HG03097 (cell line): ENCODE data around the gene CCDC144A.
"Not testable (repeated sequence)": the region's sequence is repeated elsewhere in the genome, so short reads cannot be mapped to it uniquely, and the experiment has no call there.

ENCODE experiments used
- ATAC-seq: cut with Tn5 transposase; IDR thresholded peaks from one replicate; pipeline ENCODE4 v1.9.1; 2021; ENCODE audit not compliant: unreplicated experiment, low FRiP score

CCDC144A gene, protein sequence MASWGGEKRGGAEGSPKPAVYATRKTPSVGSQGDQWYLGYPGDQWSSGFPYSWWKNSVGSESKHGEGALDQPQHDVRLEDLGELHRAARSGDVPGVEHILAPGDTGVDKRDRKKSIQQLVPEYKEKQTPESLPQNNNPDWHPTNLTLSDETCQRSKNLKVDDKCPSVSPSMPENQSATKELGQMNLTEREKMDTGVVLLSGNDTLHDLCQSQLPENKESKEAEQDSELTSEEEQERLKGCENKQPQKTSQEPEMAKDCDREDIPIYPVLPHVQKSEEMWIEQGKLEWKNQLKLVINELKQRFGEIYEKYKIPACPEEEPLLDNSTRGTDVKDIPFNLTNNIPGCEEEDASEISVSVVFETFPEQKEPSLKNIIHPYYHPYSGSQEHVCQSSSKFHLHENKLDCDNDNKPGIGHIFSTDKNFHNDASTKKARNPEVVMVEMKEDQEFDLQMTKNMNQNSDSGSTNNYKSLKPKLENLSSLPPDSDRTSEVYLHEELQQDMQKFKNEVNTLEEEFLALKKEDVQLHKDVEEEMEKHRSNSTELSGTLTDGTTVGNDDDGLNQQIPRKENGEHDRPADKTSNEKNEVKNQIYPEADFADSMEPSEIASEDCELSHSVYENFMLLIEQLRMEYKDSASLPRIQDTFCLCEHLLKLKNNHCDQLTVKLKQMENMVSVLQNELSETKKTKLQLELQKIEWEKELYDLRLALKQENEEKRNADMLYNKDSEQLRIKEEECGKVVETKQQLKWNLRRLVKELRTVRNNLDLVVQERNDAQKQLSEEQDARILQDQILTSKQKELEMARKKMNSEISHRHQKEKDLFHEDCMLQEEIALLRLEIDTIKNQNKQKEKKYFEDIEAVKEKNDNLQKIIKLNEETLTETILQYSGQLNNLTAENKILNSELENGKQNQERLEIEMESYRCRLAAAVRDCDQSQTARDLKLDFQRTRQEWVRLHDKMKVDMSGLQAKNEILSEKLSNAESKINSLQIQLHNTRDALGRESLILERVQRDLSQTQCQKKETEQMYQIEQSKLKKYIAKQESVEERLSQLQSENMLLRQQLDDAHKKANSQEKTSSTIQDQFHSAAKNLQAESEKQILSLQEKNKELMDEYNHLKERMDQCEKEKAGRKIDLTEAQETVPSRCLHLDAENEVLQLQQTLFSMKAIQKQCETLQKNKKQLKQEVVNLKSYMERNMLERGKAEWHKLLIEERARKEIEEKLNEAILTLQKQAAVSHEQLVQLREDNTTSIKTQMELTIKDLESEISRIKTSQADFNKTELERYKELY (N-terminal part only)

DNA sequence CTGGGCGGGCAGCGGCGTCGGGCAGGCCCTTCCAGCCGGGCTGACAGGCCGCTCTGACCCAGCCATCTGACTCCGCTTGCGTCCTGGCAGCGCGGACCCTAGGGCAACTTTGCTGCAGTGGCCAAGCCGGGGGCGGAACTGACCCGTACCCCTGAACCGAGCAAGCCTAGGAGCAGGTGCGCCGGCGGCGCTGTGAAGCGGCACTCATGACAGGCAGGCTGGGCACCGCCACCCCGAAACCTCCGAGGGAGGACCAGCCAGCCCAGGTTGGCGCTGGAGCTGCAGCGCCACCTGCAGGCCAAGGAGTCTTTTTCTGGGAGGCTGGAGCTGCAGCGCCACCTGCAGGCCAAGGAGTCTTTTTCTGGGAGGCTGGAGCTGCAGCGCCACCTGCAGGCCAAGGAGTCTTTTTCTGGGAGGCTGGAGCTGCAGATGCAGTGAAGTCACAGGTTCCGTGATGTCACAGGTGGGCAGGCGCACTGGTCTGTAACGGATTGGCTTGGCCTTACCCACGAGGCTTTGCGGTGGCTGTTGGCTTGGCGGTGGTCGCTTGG is at the start of gene CCDC144A:
Gene CCDC144A, plus strand, starts transcription at position 511 of the 551 bp plus-strand sequence. CDS start 160 bp downstream, outside the sequence.
- not testable (repeated sequence) for ATAC-seq

DNA sequence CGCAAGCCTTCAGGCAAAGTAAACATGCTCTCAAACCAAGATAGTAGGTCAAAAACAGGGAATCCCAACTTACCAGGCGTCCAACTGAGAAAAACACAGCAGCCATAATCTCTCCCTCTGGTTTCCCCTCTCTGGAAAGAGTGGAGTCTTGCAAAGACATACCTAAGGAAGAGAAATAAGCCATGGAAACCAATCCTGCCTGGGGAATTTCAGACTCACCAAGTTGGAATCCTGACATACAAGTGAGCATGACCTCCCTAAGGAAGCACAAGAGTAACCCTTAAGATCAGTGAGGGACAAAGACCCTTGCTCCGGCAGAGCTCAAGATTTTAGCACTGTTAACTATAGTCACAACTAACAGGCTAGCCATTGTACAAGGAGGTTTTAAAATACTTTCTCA is 40.5 kb upstream of the CCDC144A start:
- ATAC-seq, result no peak

DNA sequence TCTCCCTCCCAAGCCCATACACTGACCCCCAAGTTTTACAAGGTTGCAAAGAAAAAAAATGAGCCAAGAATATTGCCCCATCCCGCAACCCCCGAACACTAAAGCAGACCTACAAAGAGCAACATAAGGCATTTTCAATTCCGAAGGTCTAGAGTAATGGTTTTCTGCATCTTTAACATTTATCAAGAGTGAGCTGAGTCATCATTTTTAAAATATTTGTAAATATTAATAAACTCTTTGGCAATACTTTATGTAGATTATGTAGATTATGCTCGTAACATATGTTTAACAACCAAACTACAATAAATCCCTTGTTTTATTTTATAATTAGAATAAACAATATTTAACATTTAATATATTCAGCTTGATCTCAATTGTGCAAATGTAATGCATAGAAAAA is 37.8 kb upstream of the CCDC144A start:
- no peak for ATAC-seq

DNA sequence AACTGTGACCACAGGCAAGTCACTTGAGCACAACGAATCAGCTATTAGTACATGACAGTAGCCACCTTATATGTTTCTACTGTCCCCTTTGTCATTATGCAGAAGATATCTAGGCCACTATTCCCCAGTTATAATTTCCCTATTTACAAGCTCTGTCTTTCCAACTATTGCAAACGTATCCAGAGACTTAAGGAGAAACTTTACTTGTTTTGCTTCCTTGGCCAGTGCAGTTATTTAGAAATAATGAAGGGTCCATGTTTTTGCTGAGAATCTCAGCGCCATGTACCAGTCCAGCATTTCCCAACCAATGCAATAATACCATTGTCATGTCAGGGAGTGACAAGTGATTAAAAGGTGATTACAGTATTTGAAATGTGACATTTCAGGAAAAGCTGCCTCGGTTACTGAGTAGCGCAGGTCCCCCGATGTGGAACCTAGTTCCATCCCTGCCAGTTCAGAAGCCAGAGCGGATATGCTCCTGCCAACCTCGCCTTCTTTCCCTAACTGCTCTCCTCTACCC is 37.1 kb upstream of the CCDC144A start:
- peak; percentile 29 for ATAC-seq

DNA sequence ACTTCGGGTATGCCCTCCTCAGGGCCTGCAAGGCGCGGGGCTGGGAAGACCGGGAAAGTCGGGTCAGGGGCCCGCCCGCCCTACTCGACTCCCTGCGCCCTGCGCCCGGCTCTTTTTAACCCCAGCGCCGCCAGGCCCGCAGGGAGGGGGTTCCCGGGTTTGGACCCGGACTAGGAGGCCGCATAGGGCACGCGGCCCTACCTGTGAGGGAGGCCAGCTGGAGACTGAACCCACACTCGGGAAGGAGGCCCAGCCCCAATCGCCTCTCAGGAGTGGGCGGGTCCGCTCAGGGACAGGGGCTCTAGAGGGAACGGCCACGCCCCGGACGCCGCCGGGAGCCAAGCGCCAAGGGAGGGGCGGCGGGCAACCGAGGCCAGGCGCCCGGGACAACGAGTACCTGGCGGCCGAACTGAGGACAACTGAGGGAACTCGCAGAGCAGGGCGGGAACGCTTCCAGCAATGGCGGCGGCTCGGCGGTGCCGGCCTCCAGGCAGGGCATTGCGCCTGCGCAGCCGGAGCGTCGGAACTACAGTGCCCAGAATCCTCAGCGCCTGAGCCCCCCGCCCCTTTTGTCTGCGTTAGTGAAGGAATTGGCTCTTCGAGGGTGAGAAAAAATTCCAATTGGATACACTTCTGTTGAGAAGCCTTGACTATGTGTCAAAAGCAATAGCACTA is 36.5 kb upstream of the CCDC144A start, which contains the start of gene ZNF624:
Gene ZNF624, minus strand, starts transcription at position 484 of the 675 bp plus-strand sequence.
- peak; percentile 93 for ATAC-seq

DNA sequence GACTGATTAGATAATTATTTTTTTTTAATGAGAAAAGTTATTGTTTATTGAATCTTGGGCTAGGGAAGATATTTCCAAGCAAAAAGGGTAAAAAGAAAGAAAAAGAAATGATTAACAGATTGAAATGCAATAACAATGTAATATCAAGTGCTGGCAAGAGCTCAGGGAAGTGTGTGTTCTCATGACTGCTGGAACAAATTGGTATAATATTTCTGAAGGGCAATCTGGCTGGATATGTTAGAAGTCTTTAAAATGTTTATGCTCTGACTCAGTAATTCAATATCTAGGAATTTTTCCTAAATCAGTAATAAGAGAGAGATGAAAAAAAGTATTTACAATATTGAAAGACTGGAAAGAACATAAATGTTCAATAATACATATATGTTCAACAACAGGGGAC is 28.8 kb upstream of the CCDC144A start:
- ATAC-seq, result no peak

DNA sequence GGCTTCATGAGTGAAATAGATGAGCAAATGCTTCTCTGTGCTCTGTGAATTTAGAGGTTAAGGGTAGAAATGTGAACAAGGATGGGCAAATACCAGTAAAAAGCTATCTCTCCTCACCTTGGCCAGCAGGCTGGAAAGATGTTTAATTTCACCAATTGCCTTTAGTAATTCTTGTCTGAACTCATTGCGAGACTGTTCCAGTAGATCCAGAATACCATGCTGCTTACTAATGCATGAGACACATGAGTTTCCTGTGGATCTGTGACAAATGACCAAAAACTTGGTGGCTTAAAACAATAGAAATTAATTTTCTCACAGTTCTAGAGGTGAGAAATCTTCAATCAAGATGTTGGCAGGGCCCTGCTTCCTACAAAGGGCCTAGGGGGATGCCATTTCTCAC is 27.1 kb upstream of the CCDC144A start:
- no peak for ATAC-seq

DNA sequence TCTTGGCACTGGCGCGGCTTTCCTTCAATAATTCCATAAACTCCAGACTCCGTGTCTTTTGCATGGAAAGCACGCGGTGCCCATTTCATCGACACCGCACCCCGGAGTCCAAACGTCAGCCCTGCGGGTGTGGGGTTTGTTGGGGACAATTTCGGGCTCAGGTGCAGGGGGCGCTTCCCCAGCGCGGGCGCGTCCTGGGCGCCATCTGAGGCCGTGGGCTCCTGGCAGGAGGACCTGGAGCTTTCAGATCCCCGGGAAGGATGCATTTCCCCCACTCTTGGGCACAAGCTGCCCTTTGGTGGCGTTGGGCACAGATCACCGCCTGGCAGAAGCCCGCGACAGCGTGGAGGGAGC is 23.5 kb upstream of the CCDC144A start:
- not testable (repeated sequence) for ATAC-seq

DNA sequence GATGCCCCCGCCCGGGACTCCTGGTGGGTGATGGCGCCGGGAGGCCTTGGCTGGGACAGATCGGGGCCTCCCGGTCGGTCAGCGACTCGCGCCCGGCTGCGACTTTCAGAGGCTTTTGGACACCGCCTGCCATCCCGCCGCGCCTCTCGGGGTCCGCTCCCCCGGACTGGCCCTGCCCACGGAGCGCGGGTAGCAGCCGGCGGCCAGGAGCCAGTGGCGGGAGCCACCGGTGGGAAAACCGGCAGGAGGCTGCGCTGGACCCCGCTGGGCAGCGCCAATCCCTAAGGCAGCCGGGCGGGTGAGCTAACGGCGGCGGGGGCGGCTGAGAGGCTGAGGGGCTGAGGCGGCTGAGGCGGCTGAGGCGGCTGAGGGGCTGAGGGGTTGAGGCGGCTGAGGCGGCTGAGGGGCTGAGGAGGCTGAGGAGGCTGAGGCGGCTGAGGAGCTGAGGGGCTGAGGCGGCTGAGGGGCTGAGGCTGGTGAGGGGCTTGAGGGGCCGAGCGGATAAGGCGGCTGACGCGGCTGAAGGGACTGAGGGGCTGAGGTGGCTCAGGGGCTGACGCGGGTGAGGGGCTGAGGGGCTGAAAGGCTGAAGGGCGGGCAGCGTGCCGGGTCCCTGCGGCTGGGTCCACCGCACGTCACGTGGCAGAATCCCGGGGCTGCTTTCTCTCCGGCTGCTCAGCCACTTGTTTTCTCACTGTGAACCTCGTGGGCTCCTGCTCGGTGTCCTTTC is 23.0 kb upstream of the CCDC144A start:
- not testable (repeated sequence) for ATAC-seq

DNA sequence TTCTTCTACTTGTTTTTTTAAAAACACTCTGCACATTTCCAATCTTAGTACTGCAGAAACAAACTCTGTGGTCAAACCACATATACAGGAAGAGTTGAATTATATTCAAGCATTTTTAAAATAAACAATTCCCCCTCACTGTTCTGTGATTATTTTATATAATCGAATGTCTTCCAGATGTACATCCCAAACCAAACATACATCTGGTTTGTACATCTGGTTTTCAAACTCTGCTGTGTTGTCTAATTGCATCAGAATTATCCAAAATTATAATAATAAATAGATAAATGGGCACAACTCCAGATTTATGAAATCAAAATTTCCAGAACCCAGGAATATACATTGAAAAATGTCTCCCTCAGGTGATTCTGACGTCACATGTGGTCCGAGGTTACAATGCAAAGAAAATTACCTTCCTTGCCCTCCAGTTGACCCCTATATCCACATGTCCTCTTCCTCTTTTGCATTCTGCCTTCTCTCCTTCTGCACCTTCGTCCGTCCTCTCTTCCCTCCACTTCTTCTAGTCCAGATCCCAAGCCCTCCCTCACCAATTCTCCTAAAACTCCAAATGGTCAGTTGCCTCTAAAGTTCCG is 13.3 kb upstream of the CCDC144A start:
- no peak for ATAC-seq

DNA sequence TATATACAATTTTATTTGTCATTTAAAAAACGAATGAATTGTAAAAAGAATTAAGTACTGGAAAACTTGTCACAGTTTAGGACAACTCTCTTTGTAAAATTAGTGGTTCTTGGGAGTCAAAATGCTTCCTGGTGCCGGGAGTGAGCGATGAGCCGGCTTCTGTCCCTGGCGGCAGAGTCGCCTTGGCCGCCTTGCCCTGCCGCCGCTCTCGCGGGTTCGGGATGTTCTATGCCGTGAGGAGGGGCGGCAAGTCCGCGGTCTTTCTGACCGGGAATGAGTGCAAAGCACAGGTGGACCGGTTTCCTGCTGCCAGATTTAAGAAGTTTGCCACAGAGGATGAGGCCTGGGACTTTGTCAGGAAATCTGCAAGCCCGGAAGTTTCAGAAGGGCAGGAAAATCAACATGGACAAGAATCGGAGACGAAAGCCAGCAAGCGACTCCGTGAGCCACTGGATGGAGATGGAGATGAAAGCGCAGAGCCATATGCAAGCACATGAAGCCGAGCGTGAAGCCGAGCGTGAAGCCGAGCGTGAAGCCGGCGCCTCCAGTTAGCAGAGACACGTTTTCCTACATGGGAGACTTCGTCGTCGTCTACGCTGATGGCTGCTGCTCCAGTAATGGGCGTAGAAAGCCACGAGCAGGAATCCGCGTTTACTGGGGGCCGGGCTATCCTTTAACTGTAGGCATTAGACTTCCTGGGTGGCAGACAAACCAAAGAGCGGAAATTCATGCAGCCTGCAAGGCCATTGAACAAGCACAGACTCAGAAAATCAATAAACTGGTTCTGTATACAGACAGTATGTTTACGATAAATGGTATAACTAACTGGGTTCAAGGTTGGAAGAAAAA is 6.5 kb upstream of the CCDC144A start:
- not testable (repeated sequence) for ATAC-seq

DNA sequence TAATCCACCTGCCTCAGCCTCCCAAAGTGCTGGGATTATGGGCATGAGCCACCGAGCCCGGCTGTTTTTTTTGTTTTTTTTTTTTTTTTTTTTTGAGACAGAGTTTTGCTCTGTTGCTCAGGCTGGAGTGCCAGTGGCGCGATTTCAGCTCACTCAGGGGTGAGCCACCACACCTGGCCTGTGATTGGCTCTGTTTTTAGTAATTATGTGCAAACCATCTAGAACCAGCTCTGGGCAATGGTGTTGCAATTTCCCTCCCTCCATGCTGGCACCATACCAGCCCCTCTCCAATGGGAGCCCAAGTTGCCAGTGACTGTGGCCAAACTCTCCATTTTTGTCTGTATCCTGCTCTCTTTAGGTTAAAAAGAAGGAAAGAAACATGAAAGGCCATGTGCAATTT is 4.0 kb upstream of the CCDC144A start:
- ATAC-seq, result not testable (repeated sequence)

DNA sequence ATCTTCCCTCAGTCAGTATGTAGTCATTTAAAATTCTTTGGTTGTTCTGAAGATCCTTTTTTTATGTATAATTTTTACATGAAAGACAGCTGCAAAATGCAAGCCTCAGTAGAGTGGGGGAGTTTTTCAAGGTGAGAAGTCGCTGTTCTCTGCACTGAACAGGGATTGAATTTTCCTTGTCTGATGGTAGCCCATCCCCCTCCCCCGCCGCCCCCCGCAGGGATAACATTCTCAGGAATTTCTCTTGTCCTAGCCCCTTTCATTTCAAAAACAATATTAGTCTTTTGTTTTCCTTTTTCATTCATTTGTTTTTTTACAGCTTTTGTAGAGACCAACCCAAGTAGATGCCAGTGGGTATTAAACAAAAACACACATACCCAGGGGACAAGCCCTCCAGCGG is 2.9 kb upstream of the CCDC144A start:
- not testable (repeated sequence) for ATAC-seq

DNA sequence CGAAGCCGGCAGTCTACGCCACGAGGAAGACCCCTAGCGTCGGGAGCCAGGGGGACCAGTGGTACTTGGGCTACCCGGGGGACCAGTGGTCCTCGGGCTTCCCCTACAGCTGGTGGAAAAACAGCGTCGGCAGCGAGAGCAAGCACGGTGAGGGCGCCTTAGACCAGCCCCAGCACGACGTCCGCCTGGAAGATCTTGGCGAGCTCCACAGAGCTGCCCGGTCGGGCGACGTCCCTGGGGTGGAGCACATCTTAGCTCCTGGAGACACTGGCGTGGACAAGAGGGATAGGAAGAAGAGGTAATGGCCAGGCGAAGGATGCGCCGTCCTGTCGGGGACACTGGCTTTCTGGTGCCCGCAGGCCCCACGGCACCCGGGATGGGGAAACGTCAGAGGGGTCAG is 406 bp downstream of the CCDC144A start:
- ATAC-seq, result not testable (repeated sequence)

DNA sequence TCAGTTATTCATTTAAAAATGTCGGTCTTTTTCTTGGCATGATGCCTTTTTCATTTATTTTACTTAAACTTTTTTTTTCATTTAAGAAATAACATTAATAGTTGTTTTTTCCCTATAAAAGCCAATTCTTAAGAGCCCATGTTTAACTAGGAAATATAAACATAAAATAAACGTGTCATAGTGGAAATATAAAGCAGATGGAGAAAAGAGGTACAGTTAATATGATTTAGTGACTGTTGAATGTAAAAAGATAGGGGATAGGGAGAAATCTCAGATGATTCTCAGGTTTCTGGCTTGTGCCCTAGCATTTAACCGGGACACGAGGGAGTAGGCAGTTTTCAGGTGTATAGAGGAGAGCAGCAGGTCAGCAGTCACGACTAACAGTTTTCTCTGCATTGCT is 7.6 kb downstream of the CCDC144A start:
- not testable (repeated sequence) for ATAC-seq

DNA sequence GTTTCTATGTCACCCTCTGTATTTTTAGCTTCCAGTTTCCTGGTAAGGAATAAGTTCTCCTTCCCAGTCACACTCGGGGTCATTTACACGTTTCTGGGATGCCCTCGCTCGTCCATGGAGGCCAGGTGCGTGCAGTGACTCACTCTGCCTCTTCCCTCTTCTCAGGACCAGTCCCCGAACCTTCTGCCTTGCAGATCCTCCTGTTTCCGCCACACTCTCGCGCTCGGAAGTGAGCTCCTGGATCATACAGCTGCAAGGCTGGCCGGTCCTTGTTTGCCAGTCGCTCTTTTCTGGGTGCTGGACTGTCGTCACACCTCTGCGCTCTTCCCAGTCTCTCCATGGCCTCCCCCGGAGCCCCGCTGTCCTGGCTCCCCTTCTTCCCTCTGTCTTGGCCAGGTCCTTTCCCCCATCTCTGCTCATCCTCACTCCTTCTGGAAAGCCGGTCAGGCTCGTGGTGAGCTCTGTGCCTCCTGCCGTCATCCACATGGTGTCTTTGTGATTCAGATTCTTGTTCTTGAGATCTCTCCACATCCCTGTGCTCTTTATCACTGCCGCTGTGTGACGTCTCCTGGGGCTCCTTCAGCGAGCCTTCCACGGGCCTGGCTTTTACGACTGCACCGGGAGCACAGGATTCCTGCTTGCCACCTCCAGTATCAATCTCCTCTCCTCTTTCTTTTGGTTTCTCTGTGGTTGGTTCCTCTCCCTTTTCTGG is 55.6 kb downstream of the CCDC144A start:
- ATAC-seq, result not testable (repeated sequence)

DNA sequence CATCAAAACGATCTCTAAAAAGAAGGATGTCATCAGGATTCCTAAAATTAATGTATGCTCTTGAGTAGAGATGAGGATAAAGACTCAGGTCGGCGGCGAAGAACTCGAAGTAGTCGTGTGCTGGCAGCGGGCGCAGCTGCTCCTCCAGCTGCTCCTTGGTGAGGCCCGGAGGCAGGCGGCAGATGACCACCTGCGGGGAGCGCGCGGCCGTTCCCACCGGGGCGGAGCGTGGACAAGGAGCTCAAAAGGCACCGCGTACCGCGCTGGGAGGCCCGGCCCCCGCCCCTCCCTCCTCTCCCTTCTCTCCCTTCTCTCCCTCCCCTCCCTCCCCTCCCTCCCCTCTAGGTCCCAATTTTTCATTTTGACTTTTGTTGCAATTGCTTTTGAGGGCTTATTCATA is 56.5 kb downstream of the CCDC144A start:
- ATAC-seq, result not testable (repeated sequence)
